GM18870 (cell line): ENCODE data around the gene RRP15.
A peak's percentile ranks its signal among the peaks of the same experiment; 100 is the strongest.

Source experiments
- ATAC-seq: cut with Tn5 transposase; IDR thresholded peaks from one replicate; pipeline ENCODE4 v1.9.1; 2021; ENCODE audit warnings: moderate library complexity; ENCODE audit not compliant: unreplicated experiment

RRP15 gene, protein sequence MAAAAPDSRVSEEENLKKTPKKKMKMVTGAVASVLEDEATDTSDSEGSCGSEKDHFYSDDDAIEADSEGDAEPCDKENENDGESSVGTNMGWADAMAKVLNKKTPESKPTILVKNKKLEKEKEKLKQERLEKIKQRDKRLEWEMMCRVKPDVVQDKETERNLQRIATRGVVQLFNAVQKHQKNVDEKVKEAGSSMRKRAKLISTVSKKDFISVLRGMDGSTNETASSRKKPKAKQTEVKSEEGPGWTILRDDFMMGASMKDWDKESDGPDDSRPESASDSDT

DNA sequence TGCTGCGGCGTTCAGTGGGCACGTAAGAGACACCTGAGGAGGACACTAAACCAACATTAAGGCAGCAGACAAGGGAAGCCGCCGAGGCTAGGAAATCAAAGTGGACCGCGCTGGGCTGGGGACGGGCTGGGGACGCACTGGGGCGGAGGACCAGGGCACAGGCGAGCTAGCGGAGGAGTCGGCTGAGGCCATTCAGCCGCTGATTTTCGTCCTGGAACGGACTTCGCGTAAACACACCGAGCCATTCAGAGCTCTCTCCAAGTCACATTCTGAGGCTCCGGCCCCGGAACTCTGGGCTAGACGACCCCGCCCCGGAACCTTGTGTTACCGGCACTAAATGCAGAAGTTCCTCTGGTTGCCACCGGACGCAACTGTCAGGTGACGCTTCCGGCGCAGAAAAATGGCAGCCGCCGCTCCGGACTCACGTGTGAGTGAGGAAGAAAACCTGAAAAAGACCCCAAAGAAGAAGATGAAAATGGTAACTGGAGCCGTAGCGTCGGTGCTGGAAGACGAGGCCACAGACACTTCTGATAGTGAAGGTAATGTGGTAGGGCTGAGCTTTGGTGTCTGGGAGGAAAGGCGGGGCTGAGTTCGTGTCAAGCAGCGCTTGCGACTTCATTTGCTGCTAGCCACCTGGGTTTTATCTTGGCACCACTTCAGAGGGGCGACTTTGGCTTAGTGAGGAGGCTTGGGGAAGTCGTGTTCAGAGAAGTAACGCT lies at the start of gene RRP15:
Gene RRP15, plus strand, starts transcription at position 377 of the 719 bp plus-strand sequence. Its CDS starts 24 bp downstream, at position 401.
- ATAC-seq, result peak; percentile 99

DNA sequence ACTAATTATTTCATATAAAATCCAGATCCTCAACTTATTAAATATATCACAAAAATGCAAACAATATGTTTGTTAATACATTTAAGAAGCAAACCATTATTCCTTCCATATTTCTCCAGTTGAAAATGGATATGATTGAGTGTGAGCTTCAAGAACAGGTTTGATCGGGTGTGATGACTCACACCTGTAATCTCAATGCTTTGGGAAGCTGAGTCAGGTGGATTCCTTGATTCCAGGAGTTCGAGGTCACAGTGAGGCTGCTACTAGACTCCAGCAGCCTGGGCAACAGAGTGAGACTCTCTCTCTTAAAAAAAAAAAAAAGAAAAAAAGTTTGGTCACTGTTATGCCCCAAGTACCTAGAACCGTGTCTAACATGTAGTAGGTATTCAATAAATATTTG lies 42.9 kb upstream of the RRP15 start:
- no peak for ATAC-seq

DNA sequence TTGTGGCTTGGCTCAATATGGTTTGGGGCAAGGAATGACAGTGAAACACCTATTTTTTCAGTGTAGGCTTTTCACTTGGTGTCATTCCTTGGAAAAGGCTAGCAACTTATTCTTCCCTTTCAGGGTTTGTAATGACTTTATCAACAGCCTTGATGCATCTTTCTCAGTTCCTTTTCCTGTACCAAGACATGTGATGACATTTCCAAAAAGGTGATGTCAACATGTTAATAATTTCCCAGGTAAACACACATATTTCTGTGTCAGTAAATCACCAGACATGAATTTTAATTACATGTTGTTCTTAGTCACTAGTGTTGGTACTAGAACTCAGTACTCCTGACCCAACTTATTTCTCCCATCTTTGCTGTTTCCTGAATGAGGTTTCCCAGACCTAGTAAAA lies 37.8 kb upstream of the RRP15 start:
- ATAC-seq, result peak; percentile 63

DNA sequence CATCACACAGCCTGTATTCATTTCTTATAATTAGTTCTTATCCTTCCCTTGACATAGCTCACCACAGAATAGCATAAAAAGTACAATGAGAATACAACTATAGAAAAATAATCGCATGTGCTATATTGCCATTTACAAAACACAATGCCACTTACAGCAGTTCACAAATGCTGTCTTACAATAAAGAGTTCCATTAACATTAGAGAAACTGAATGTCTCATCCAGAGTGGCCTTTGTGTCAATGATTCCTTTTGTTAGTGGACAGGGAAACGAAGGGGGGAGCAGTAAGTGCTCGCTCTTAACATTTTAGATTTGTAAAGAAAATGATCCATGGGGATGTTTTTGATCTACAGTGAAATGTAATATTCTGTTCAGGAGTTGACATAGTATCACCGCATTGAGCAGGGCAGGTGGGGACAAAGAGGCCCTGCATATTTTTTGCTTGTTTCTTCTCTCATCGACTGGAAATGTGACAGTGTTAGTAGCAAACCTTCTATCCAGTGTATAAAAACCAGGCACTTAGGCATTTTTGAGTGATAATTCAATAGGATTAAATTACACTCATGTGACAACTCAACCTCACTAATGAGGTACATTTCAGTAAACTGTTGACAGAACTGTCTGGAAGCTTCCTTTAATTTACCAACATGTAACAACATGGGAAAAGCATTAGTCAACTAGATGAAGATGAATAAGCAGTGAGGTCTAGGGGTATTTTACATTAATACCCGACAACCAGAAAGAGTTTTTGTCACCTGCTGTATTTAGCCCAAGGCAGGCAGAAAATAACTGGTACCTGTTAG lies 35.6 kb upstream of the RRP15 start:
- no peak for ATAC-seq

DNA sequence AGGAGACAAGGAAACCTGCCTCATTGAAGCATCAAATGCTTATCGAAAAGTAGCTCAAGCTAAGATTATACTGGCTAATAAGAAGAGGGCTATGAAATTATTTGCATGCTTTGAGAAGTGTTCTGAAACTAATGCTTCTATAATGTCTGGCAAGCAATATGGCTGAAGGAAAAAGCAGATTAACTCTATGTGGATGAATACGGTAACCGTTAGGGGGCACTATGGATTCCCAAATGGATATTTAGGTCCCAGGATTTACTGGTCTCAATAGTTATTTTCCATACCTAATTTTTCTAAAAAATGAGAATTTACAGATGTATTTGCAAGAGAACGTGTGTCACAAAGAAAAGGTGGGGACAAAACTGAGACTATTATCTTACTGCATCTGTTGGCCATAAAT lies 34.6 kb upstream of the RRP15 start:
- no peak for ATAC-seq

DNA sequence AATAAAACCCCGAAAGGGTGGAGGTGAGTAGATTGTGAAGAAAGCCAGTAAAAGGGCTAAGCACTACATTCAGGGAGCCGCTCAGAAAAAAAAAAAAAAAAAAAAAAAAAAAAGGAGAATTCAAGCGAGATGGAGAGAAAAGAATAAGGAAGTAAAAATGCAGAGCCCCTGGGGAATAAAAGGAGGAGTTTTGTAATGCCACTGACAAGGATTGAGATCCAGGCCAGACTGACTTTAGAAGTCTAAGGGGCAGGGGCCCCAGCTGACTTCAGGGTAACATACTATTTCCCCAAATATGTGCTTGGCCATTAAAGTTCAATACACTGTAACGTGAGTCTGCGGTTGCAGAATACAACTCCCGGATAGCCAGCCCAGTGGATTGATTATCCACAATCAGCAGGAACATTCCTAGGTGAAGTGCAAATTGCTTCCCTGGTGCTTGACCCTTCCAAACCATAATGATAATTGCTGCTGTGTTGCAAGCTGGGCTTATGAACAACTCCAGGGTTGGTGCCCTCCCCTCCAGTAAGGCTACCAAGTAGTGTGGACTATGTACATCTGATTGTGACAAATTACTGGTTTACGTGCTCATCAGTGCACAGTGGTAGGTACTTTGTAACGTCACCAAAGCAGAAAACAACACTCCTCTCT lies 30.7 kb upstream of the RRP15 start:
- ATAC-seq, result no peak

DNA sequence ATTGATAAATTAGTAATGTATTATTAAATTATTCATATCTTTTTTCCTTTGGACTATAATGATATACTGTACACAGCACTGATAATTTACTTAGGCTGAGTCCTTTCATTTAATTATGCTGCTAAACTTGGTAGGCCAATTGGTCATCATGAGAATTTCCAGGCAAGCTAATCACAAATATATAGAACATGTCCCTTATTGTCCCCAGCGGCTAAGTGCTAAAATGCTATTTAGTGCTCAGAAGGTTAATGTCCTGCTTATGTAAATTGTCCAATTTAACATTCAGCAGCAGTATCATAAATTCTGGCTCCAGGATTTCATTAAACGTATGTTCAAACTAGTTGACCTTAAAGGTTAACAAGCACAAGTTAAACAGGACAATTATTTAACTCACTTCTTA lies 30.0 kb upstream of the RRP15 start:
- ATAC-seq, result no peak

DNA sequence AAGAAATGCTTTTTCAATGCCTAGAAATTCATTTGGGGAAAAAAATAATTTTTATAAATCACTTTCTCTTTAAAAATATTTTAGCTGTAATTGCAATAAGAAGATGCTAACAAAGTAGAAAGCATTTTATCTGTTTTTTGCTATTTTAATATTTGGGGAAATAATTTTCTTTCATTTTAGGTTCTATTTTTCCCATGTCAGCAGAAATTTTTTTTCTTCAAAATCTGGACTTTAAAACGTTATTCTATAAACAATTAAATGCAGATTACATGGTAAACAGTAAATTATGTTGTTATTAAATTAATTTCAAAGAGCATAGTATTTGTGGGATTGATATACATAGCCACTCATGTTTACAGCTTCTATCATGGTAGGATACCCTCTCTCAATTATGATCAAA lies 27.7 kb upstream of the RRP15 start:
- no peak for ATAC-seq

DNA sequence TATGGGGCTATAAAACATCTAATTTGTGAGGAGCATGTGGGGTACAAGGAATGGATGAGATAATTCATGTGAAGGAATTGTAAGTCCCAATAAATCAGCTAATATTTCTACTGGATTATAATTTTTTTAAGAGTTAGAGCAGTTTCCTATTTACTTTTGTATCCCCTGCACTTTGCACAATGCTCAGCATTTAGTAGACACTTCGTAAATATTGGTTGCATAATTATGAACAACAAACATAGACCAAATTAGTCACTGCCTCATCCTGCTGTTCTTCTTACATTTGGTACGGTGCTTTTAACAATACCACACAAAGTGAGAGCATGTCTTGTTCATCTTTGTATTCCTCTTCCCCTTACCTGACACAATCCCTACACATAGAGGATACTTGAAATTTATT lies 27.1 kb upstream of the RRP15 start:
- ATAC-seq, result no peak

DNA sequence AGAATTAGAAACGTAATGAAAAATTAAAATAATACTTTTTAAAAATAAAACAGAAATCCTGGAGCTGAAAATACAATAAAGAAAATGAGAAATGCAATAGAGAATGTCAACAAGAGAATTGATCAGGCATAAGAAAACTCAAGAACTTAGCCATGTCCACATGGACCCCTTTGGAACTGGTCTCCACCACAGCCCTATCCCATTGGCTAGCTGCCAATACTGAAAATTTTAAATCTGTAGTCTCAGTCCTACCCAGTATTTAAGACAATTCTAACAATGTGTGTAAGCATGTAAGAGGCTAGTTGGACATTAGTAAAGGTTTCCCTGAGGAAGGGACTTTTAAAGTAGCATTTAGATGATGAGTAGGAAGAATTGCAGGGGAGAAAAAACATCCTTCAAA lies 25.8 kb upstream of the RRP15 start:
- no peak for ATAC-seq

DNA sequence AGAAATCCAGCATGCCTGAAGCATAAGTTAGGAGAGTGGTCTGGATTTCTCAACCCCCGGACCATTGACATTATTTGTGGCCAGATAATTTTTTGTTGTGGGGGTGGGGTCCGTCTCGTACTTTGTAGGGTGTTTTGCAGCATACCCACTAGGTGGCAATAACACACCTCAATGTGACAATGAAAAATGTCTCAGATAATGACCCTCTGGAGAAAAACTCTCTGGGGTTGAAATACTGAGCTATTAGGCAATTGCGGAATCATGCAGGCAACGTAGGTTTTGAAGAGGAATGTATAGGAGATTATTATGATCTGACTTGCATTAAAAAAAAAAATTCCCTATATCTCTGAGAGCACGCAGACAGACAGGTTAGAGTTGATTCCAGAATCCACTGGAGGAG lies 25.3 kb upstream of the RRP15 start:
- peak; percentile 60 for ATAC-seq

DNA sequence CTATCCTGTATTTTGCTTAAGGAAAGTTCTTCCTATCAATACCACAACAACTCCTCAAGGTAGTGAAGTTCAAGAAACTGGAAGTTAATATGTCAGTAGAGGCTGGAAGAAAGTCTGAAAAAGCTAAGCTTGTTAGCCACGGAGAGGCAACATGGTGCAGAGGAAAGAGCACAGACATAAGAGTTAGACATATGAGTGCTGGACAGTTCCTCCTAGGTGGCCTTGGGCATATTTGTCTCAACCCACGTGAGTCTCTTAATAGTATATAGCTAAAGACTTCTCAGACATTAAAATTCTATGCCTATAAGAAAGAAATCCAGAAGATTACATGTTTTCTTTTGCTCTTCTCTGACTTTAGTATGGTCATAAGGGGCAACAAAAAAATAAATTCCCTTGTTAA lies 22.8 kb upstream of the RRP15 start:
- no peak for ATAC-seq

DNA sequence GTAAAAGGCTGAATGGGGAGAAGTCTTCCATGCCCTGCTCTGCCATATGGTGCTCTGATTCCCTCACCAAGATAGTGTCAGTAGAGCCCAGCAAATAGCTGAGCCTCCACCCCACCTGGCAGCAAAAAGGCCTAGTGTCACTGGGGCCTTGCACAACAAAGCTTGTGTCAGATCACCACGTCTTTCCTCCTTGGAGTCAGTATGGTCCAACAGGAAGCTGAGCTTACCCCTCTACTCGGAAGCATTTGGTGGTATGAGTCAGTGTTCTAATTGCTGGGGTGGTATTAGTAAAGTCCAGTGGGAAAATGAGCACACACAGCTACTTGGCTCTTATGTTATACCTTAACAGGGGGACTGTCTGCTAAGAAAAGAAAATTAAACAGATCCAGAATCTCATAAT lies 18.7 kb upstream of the RRP15 start:
- ATAC-seq, result no peak

DNA sequence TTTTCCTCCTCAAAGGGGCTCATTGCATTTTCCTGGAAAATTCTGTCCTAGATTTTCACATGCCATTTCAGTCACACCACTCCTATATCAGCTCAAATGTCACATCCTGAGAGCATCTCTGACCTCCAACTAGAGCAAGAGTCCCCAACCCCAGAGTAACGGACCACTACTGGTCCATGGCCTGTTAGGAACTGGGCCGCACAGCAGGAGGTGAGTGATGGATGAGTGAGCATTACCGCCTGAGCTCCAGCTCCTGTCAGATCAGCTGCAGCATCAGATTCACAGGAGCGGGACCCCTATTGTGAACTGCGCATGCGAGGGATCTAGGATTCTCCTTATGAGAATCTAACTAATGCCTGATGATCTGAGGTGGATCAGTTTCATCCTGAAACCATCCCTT lies 12.7 kb upstream of the RRP15 start:
- ATAC-seq, result no peak

DNA sequence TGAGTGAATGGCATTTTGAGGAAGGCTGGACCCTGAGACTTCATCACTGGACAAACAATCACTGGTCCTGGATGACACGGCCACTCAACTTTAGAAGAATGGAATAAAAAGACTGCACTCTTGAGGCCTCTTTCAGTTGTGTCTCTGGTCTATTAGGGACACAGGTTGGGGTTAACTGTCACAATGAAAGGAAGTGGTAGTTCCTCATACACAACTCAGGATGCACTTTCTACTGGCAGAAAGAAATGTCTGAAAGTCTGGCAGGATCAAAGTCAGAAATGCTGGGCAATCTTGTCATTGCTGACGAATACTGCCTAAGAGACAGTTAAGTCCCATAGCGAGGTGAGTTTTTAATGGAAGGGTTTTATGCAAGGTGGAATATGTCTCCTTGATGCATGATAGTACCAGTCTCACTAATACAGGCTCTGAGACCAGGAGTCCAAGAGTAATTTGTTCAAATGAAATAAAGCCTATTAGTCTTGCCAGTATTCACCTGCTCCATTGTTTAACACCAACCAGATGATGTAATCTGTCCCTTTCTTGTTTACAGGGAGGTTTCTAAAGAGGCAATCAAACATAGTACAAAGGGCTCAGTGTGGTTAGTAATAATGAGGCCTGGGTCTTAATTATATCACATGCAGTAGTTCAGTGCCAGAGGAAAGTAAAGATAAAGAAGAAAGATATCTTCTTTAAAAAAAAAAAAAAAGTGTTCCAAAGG lies 11.2 kb upstream of the RRP15 start:
- ATAC-seq, result no peak

DNA sequence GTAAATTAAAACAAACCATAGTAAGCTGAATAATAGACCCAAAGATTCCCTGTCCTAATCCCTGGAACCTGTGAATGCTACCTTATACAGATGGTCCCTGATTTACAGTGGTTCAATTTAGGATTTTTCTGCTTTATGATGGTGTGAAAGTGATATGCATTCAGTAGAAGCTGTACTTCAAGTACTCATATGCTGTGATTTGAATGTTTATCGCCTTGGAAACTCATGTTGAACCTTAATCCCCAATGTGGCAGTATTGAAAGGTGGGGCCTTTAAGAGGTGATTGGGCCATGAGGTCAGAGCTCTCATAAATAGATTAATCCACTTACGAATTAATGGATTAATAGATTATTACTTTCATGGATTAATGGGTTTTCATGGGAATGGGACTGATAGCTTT lies 10.6 kb upstream of the RRP15 start:
- ATAC-seq, result no peak

DNA sequence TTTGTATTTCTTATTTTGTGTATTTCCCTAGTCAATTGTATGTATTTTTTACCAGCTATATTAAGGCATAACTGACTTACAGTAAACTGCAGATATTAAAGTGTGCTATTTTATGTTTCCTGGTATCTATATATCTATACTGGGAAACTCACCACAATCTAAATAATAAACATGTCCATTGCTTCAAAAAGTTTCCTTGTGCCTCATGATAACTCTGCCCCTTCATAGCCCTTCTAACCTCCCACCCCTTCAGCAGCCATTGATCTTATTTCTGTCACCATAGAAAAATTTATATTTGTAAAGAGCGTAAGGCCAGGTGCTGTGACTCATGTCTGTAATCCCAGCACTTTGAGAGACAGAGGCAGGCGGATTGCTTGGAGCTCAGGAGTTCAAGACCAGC lies 9.3 kb upstream of the RRP15 start:
- ATAC-seq, result no peak

DNA sequence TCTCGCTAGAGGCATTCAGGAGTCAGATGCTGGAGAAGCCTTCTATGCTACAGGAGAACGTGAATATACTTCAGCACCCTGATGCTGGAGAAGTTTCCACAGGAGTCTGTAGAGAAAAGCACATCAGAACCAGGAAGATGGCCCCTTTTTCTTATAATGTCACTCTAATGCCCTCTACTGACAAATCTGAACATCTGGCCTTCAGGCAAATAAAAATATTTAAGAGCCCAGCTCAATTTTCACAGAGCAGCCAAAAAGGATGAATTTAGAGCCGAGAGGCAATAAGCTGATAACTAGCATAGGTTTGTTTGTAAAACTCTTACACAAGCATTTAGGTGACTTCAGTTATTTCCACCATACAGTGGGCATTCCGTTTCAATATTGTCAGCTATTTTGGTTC lies 3.8 kb upstream of the RRP15 start:
- no peak for ATAC-seq

DNA sequence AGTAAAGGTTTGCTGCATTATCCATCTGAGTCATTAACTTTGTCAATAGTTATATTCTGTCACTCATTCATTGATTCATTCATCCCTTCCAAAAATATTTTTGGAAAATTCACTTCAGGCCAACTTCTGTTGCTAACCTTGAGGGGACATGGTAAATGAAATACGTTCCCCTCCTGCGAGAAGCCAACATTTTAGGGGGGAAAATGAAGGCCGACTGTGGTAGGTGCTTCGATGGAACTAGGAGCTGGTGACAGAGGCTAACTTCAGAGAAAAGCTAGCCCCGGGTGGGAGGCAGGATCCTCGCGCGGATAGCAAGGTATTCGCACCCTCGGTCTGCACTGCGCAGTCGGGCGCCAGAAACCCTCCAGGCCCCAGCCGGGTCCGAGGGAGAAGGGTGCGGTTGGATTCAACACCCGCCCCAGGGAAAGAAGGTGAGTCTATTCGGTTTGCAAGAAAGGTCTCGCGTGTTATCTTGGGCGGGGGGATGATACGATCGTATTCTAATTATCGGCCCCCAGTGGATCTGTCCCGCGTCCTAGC lies 646 bp upstream of the RRP15 start:
- ATAC-seq, result no peak

DNA sequence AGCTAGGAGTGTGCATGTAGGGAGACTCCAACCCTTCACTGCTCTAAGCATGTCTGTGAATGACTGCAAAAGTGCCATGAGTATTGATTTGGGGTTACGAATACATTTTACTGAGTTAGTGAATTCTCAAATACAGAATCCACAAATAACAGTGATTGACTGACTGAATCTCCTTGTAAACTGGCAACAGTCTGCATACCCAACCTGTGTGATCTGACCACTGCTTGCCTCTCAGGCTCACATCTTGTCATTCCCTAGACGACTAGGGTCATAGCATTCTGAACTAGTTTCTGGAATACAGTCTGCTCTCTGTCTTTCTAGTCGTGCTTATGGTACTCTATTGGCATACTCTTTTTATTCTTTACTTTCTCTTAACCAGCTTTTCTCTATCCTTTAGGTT lies 7.4 kb downstream of the RRP15 start:
- ATAC-seq, result no peak

DNA sequence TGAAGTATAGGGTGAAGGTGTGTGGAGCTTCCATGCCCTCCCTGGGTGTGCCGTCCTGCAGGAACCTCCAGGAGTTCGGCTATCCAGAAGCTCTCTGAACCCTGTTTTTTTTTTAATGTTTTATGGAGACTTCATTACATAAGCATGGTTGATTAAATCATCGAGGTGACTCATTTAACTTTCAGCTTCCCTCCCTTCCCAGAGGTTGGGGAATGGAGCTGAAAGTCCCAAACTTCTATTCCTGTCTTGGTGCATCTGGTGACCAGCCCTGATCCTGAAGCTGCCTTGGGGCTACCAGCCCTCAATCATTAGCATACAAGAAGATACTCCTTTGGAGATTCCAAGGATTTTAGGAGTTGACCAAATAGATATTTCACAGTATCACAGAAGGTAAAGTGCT lies 9.5 kb downstream of the RRP15 start:
- no peak for ATAC-seq
